NCI-H345 (cell line): ENCODE measurements around the gene WAPL.

Source experiments
- DNase-seq: peaks from one replicate; lab custom pipeline; 2025; lab: John Stamatoyannopoulos, UW

The WAPL gene

GRCh38 chr10:86461963-86462804, 59.4 kb downstream of the WAPL start:
- DNase-seq: no peak

GRCh38 chr10:86451604-86451960, 70.0 kb downstream of the WAPL start:
- DNase-seq: no peak

- no peak for DNase-seq
These were observed 70.6 kb downstream of the WAPL start for GRCh38 chr10:86450806-86451603.

- DNase-seq: no peak
These were observed 71.5 kb downstream of the WAPL start for GRCh38 chr10:86449926-86450558.

- DNase-seq: no peak
These were observed 74.2 kb downstream of the WAPL start for GRCh38 chr10:86447432-86447831.

GRCh38 chr10:86446987-86447386, 74.6 kb downstream of the WAPL start:
- DNase-seq: no peak

GRCh38 chr10:86446440-86446839, 75.2 kb downstream of the WAPL start:
- no peak for DNase-seq

GRCh38 chr10:86443936-86444335, 77.7 kb downstream of the WAPL start:
- DNase-seq: no peak

GRCh38 chr10:86443069-86443468, 78.5 kb downstream of the WAPL start:
- no peak for DNase-seq

- no peak for DNase-seq
These were observed 80.4 kb downstream of the WAPL start for GRCh38 chr10:86440874-86441843.

GRCh38 chr10:86439544-86439943, 82.0 kb downstream of the WAPL start:
- DNase-seq: no peak

GRCh38 chr10:86438091-86438749, 83.4 kb downstream of the WAPL start:
- DNase-seq: no peak

GRCh38 chr10:86437447-86437846, 84.1 kb downstream of the WAPL start:
- no peak for DNase-seq

- DNase-seq: no peak
These were observed 84.6 kb downstream of the WAPL start for GRCh38 chr10:86436963-86437362.

GRCh38 chr10:86434656-86435055, 86.9 kb downstream of the WAPL start:
- DNase-seq: no peak

GRCh38 chr10:86423739-86424138, 97.9 kb downstream of the WAPL start:
- DNase-seq: no peak

- DNase-seq: no peak
These were observed 102.5 kb downstream of the WAPL start for GRCh38 chr10:86419101-86419500.

- no peak for DNase-seq
These were observed 106.0 kb downstream of the WAPL start for GRCh38 chr10:86415583-86415982.

- no peak for DNase-seq
These were observed 106.5 kb downstream of the WAPL start for GRCh38 chr10:86415116-86415515.

- no peak for DNase-seq
These were observed 108.4 kb downstream of the WAPL start for GRCh38 chr10:86413046-86413728.
